ENCODE measurements around the gene LCK. TPM values are rescaled to one million over a fixed set of nuclear protein-coding genes. Genes with fewer than 3 reads are reported as not detected.

LCK gene
- total and polyA plus RNA-seq, 10 of the 15 experiments (the other 5 are each of a cell fraction or from before 2014, with no cell fraction given): 31.5 to 173 (median 119) TPM

DNA sequence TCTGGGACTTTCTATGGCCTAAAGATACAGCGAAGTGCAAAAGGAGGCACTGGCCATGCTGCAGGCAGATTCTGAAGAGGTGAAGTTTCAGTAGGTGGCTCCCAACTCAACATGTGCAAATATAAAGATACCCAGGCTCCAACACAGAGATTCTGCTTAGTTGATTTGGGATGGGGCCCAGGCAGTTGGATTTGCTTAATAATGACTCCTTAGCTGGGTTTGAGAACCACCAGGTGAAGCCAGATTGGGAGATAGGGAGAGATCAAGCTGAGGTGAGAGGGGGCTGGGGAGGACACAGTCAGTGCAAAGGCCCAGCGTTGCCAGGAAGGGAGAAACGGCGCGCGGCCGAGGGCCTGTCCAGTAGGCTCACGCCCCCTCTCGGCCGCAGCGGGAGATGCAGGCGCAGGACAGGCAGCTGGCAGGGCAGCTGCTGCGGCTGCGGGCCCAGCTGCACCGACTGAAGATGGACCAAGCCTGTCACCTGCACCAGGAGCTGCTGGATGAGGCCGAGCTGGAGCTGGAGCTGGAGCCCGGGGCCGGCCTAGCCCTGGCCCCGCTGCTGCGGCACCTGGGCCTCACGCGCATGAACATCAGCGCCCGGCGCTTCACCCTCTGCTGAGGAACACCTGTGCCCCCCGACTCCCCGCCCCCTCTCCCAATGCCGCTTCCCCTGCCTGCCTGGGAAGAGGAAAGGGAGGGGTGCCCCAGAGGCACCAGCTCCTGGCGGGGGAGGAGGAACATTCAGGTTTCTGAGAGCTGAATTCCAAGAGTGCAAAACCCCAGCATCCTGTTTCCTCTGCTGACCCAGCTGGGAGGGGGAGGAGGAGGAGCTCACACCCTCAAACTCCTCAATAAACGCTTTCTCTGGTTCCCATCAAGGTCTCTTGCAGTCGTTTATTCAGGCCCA is 2.8 kb upstream of the LCK start (continued):
- TF ChIP-seq, protein P1, sequence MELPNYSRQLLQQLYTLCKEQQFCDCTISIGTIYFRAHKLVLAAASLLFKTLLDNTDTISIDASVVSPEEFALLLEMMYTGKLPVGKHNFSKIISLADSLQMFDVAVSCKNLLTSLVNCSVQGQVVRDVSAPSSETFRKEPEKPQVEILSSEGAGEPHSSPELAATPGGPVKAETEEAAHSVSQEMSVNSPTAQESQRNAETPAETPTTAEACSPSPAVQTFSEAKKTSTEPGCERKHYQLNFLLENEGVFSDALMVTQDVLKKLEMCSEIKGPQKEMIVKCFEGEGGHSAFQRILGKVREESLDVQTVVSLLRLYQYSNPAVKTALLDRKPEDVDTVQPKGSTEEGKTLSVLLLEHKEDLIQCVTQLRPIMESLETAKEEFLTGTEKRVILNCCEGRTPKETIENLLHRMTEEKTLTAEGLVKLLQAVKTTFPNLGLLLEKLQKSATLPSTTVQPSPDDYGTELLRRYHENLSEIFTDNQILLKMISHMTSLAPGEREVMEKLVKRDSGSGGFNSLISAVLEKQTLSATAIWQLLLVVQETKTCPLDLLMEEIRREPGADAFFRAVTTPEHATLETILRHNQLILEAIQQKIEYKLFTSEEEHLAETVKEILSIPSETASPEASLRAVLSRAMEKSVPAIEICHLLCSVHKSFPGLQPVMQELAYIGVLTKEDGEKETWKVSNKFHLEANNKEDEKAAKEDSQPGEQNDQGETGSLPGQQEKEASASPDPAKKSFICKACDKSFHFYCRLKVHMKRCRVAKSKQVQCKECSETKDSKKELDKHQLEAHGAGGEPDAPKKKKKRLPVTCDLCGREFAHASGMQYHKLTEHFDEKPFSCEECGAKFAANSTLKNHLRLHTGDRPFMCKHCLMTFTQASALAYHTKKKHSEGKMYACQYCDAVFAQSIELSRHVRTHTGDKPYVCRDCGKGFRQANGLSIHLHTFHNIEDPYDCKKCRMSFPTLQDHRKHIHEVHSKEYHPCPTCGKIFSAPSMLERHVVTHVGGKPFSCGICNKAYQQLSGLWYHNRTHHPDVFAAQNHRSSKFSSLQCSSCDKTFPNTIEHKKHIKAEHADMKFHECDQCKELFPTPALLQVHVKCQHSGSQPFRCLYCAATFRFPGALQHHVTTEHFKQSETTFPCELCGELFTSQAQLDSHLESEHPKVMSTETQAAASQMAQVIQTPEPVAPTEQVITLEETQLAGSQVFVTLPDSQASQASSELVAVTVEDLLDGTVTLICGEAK (IDR thresholded peaks at IDR 0.05; ENCODE audit: borderline replicate concordance): no peak
- TF ChIP-seq SREBF2 (IDR thresholded peaks at IDR 0.05; ENCODE audit: low read length) (no peak), ZNF384 (IDR thresholded peaks at IDR 0.05; ENCODE audit: borderline replicate concordance, low read depth, low read length) (no peak), NR2C1 (IDR thresholded peaks at IDR 0.05) (no peak), POLR2A (IDR thresholded peaks at IDR 0.05; ENCODE audit: low read depth, low read length) (peak; percentile 31; the same call in 1 of the 2 replicates), NRF1 (conservative IDR thresholded peaks at IDR 0.05; ENCODE audit: low read depth, low read length) (0 out of 2 replicates have a peak, but pooled peaks have one; percentile 14), SUPT20H (IDR thresholded peaks at IDR 0.05; ENCODE audit: borderline replicate concordance, control insufficient read depth, low read depth, low read length) (no peak), IKZF1 (conservative IDR thresholded peaks at IDR 0.05) (peak; percentile 62), LARP7 (IDR thresholded peaks at IDR 0.05) (0 out of 2 replicates have a peak, but pooled peaks have one; percentile 30), TCF3 (IDR thresholded peaks at IDR 0.05; ENCODE audit: borderline replicate concordance, insufficient read depth, low read depth, low read length) (peak; percentile 100), STAT3 (IDR thresholded peaks at IDR 0.05; ENCODE audit: low read depth, low read length) (no peak), BCL11A (IDR thresholded peaks at IDR 0.05; ENCODE audit: low read depth, low read length) (0 out of 2 replicates have a peak, but pooled peaks have one; percentile 14), POLR2AphosphoS2 (IDR thresholded peaks at IDR 0.05; ENCODE audit: low read depth, low read length) (no peak), MEF2A (IDR thresholded peaks at IDR 0.05; ENCODE audit: insufficient read depth, low read depth, low read length) (0 out of 2 replicates have a peak, but pooled peaks have one; percentile 6), IRF4 (IDR thresholded peaks at IDR 0.05; ENCODE audit: low read depth, low read length) (0 out of 2 replicates have a peak, but pooled peaks have one; percentile 31), CREM (IDR thresholded peaks at IDR 0.05; ENCODE audit: low read depth) (peak; percentile 35; the same call in 1 of the 2 replicates), NBN (IDR thresholded peaks at IDR 0.05) (peak; percentile 72; the same call in 1 of the 2 replicates), RB1 (IDR thresholded peaks at IDR 0.05; ENCODE audit: borderline replicate concordance) (peak; percentile 52; the same call in 1 of the 2 replicates), USF1 (IDR thresholded peaks at IDR 0.05; ENCODE audit: borderline replicate concordance, extremely low read length, insufficient read depth, low read depth, low read length) (no peak), DPF2 (IDR thresholded peaks at IDR 0.05) (peak; percentile 48; the same call in 1 of the 2 replicates)
- TF ChIP-seq, protein P2, sequence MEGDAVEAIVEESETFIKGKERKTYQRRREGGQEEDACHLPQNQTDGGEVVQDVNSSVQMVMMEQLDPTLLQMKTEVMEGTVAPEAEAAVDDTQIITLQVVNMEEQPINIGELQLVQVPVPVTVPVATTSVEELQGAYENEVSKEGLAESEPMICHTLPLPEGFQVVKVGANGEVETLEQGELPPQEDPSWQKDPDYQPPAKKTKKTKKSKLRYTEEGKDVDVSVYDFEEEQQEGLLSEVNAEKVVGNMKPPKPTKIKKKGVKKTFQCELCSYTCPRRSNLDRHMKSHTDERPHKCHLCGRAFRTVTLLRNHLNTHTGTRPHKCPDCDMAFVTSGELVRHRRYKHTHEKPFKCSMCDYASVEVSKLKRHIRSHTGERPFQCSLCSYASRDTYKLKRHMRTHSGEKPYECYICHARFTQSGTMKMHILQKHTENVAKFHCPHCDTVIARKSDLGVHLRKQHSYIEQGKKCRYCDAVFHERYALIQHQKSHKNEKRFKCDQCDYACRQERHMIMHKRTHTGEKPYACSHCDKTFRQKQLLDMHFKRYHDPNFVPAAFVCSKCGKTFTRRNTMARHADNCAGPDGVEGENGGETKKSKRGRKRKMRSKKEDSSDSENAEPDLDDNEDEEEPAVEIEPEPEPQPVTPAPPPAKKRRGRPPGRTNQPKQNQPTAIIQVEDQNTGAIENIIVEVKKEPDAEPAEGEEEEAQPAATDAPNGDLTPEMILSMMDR (IDR thresholded peaks at IDR 0.05 in 2 of 3, conservative IDR thresholded peaks at IDR 0.05 in 1 of 3; ENCODE audit: control insufficient read depth in 2 of 3, extremely low read depth in 1 of 3, insufficient read depth in 1 of 3, low read depth in 3 of 3, low read length in 3 of 3): peak; percentile 89 to 99 (median 96)
- TF ChIP-seq, protein P3, sequence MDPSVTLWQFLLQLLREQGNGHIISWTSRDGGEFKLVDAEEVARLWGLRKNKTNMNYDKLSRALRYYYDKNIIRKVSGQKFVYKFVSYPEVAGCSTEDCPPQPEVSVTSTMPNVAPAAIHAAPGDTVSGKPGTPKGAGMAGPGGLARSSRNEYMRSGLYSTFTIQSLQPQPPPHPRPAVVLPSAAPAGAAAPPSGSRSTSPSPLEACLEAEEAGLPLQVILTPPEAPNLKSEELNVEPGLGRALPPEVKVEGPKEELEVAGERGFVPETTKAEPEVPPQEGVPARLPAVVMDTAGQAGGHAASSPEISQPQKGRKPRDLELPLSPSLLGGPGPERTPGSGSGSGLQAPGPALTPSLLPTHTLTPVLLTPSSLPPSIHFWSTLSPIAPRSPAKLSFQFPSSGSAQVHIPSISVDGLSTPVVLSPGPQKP (IDR thresholded peaks at IDR 0.05; ENCODE audit: low read depth, low read length): no peak
